Mucosa of stomach (tissue), 1 donor: ENCODE results near the gene UBE2A.

Source experiments
- H3K27me3 ChIP-seq: one replicate; pipeline ENCODE4 v1.7.0; 2013; ENCODE audit warnings: mild to moderate bottlenecking, low read length; ENCODE audit not compliant: control insufficient read depth, insufficient read depth
- H3K36me3 ChIP-seq: one replicate; pipeline ENCODE4 v1.7.0; 2013; ENCODE audit warnings: low read length; ENCODE audit not compliant: control insufficient read depth, insufficient read depth
- H3K4me1 ChIP-seq: one replicate; pipeline ENCODE4 v1.7.0; 2013; ENCODE audit warnings: mild to moderate bottlenecking, low read length; ENCODE audit not compliant: control insufficient read depth, insufficient read depth
- H3K4me3 ChIP-seq: one replicate; pipeline ENCODE4 v1.7.0; 2013; ENCODE audit warnings: low read length
- H3K9ac ChIP-seq: one replicate; pipeline ENCODE4 v1.7.0; 2013; ENCODE audit warnings: mild to moderate bottlenecking, low read length, moderate library complexity
- H3K9me3 ChIP-seq: one replicate; pipeline ENCODE4 v1.7.0; 2013; ENCODE audit warnings: mild to moderate bottlenecking, low read length, moderate library complexity; ENCODE audit not compliant: control insufficient read depth
- donor health status: Pancreatic carcinoma.

UBE2A gene

GRCh38 chrX:119579414-119579813 is 5.1 kb downstream of the UBE2A start:
- H3K4me3 ChIP-seq, result no peak overlapping the region
- H3K36me3 ChIP-seq, result no peaks in the 10 kb centered on the region
- no peaks in the 10 kb centered on the region for H3K27me3 ChIP-seq
- H3K4me1 ChIP-seq, result peaks cover 5% of the 10 kb centered on the region
- H3K9ac ChIP-seq, result no peak overlapping the region
- no peaks in the 10 kb centered on the region for H3K9me3 ChIP-seq

GRCh38 chrX:119583431-119584059 is 9.2 kb downstream of the UBE2A start:
- Histone ChIP-seq H3K36me3 (no peaks in the 10 kb centered on the region), H3K9ac (no peak overlapping the region), H3K9me3 (no peaks in the 10 kb centered on the region), H3K4me3 (no peak overlapping the region), H3K27me3 (no peaks in the 10 kb centered on the region), H3K4me1 (no peaks in the 10 kb centered on the region)

- no peaks in the 10 kb centered on the region for H3K36me3 ChIP-seq
Measured at GRCh38 chrX:119589810-119590209, 15.4 kb downstream of the UBE2A start.

GRCh38 chrX:119602701-119603255 is 28.4 kb downstream of the UBE2A start:
- H3K36me3 ChIP-seq, result no peaks in the 10 kb centered on the region

More at GRCh38 chrX:119589810-119590209, 15.4 kb downstream of the UBE2A start:
- no peaks in the 10 kb centered on the region for H3K27me3 ChIP-seq
- H3K4me1 ChIP-seq, result no peaks in the 10 kb centered on the region
- H3K4me3 ChIP-seq, result no peak overlapping the region
- no peak overlapping the region for H3K9ac ChIP-seq
- no peaks in the 10 kb centered on the region for H3K9me3 ChIP-seq

GRCh38 chrX:119604766-119605463 is 30.6 kb downstream of the UBE2A start:
- H3K4me1 ChIP-seq, result peaks cover 11% of the 10 kb centered on the region
- H3K4me3 ChIP-seq, result peak overlapping the region; percentile 63
- no peaks in the 10 kb centered on the region for H3K27me3 ChIP-seq
- H3K9me3 ChIP-seq, result no peaks in the 10 kb centered on the region
- peak overlapping the region; percentile 55 for H3K9ac ChIP-seq
- no peaks in the 10 kb centered on the region for H3K36me3 ChIP-seq

More at GRCh38 chrX:119602701-119603255, 28.4 kb downstream of the UBE2A start:
- Histone ChIP-seq H3K9me3 (no peaks in the 10 kb centered on the region), H3K27me3 (no peaks in the 10 kb centered on the region), H3K4me3 (no peak overlapping the region), H3K9ac (no peak overlapping the region), H3K4me1 (peaks cover 11% of the 10 kb centered on the region)

- no peaks in the 10 kb centered on the region for H3K36me3 ChIP-seq
- H3K27me3 ChIP-seq, result no peaks in the 10 kb centered on the region
- no peaks in the 10 kb centered on the region for H3K9me3 ChIP-seq
- H3K9ac ChIP-seq, result peak overlapping the region; percentile 77
- peak overlapping the region; percentile 63 for H3K4me3 ChIP-seq
- peaks cover 11% of the 10 kb centered on the region for H3K4me1 ChIP-seq
Measured at GRCh38 chrX:119605464-119606279, 31.3 kb downstream of the UBE2A start.

GRCh38 chrX:119606280-119607017 is 32.1 kb downstream of the UBE2A start, which contains the start of gene NKRF:
Gene NKRF, minus strand, starts transcription at chrX:119606424.
- H3K4me1 ChIP-seq, result peaks cover 11% of the 10 kb centered on the region
- no peaks in the 10 kb centered on the region for H3K9me3 ChIP-seq
- no peaks in the 10 kb centered on the region for H3K36me3 ChIP-seq
- H3K27me3 ChIP-seq, result no peaks in the 10 kb centered on the region
- H3K4me3 ChIP-seq, result peak within 1 kb of the TSS; percentile 63
- H3K9ac ChIP-seq, result peak within 1 kb of the TSS; percentile 77

GRCh38 chrX:119607018-119607389 is 32.6 kb downstream of the UBE2A start:
- Histone ChIP-seq H3K36me3 (no peaks in the 10 kb centered on the region), H3K27me3 (no peaks in the 10 kb centered on the region), H3K9ac (peak overlapping the region; percentile 77), H3K9me3 (no peaks in the 10 kb centered on the region), H3K4me1 (peaks cover 11% of the 10 kb centered on the region), H3K4me3 (peak overlapping the region; percentile 14)

- H3K36me3 ChIP-seq, result no peaks in the 10 kb centered on the region
- H3K27me3 ChIP-seq, result no peaks in the 10 kb centered on the region
- H3K4me1 ChIP-seq, result no peaks in the 10 kb centered on the region
- no peaks in the 10 kb centered on the region for H3K9me3 ChIP-seq
- no peak overlapping the region for H3K9ac ChIP-seq
- H3K4me3 ChIP-seq, result no peak overlapping the region
Measured at GRCh38 chrX:119614776-119615175, 40.4 kb downstream of the UBE2A start.

- Histone ChIP-seq H3K4me3 (no peak overlapping the region), H3K4me1 (no peaks in the 10 kb centered on the region), H3K9ac (no peak overlapping the region), H3K27me3 (no peaks in the 10 kb centered on the region), H3K9me3 (no peaks in the 10 kb centered on the region), H3K36me3 (no peaks in the 10 kb centered on the region)
Measured at GRCh38 chrX:119617517-119618164, 43.3 kb downstream of the UBE2A start.

- Histone ChIP-seq H3K9ac (no peak overlapping the region), H3K4me1 (no peaks in the 10 kb centered on the region), H3K27me3 (no peaks in the 10 kb centered on the region), H3K36me3 (no peaks in the 10 kb centered on the region), H3K4me3 (no peak overlapping the region), H3K9me3 (no peaks in the 10 kb centered on the region)
Measured at GRCh38 chrX:119618439-119618838, 44.1 kb downstream of the UBE2A start.
